Psoas muscle (tissue), 8 donors: ENCODE data around the gene FSTL4. TPM values are rescaled to one million over a fixed set of nuclear protein-coding genes. Genes with fewer than 3 reads are reported as not detected.

ENCODE experiments used
- ATAC-seq, 4 donors: fragments of 200-7000 bp; cut with Tn5 transposase; one replicate each; pipeline ENCODE4 v1.9.1; 2020; ENCODE audit warnings: moderate library complexity in 3 of 4, mild to moderate bottlenecking in 2 of 4
- DNase-seq, 2 donors: peaks; one replicate each; pipeline ENCODE4 v3.0.0-alpha.2; 2020
- H3K27ac ChIP-seq: fragments of 200-600 bp; one replicate; pipeline ENCODE4 v1.8.0; 2022
- H3K27me3 ChIP-seq, 3 donors: fragments of 200-600 bp in 1 of 3; one replicate each; pipeline versions ENCODE4 v1.6.1 to v1.8.0; 2013 to 2022; ENCODE audit warnings: low read length in 2 of 3, mild to moderate bottlenecking in 2 of 3, moderate library complexity in 1 of 3; ENCODE audit not compliant: insufficient read depth in 3 of 3
- H3K36me3 ChIP-seq, 2 donors: fragments of 200-600 bp in 1 of 2; one replicate each; pipeline versions ENCODE4 v1.6.1 to v1.8.0; 2013 to 2022; ENCODE audit warnings: low read depth in 1 of 2, mild to moderate bottlenecking in 1 of 2, moderate library complexity in 1 of 2; ENCODE audit not compliant: insufficient read depth in 1 of 2
- H3K4me1 ChIP-seq: fragments of 200-600 bp; one replicate; pipeline ENCODE4 v1.8.0; 2022
- H3K4me3 ChIP-seq: fragments of 200-600 bp; one replicate; pipeline ENCODE4 v1.8.0; 2022; ENCODE audit warnings: mild to moderate bottlenecking
- H3K9me3 ChIP-seq: fragments of 200-600 bp; one replicate; pipeline ENCODE4 v1.8.0; 2022
- CTCF ChIP-seq: fragments of 200-600 bp; IDR thresholded peaks from one replicate; pipeline ENCODE4 v1.8.0; 2022; ENCODE audit warnings: antibody characterized with exemption
- WGBS, 3 donors: extraction: QIAGEN DNeasy Blood & Tissue Kit; methylation state at CpG; one replicate each; pipeline versions ENCODE4 v1.1.6 to v1.1.7; 2013; 5-methylcytosine and 5-hydroxymethylcytosine counted together
- intact Hi-C, 2 donors: fragments of 100-400 bp; cut with DNase I; formaldehyde crosslinking; loops; one replicate each; pipeline versions ENCODE4 v1.11.0 to v1.14.2; 2022
- polyA plus RNA-seq, 3 donors: library from polyadenylated mRNA; stranded (reverse); fragments of 200-250 nt; gene quantifications; one replicate each; pipeline ENCODE4 v1.2.3, GENCODE V29; 2013
- total RNA-seq, 4 donors: library from RNA; stranded (reverse); fragmentation: NEBNext Ultra II Directional in 2 of 4; extraction: Animal tissue kit (Norgen Biotek cat#: 25700) in 2 of 4; gene quantifications; one replicate each; pipeline versions ENCODE4 v1.2.1 to v1.2.4, GENCODE V29; 2021 to 2023
- donor health status: healthy with polysubstance abuse.
- donor health status: DM: no; HTN: no; CAD: no; lungs with moderate emphysema.
- donor health status: Bipolar disorder and iron deficiency.
- donor health status: healthy.
- donor health status: DM: yes; HTN: yes; CAD: no.
- donor health status: DM: no; HTN: no; CAD: no.
- donor health status: DM: no; HTN: no; CAD: no.
- donor health status: DM: yes; HTN: yes; CAD: no.

The FSTL4 gene
- total and polyA plus RNA-seq, 7 donors = 0.07 to 0.81 (median 0.24) TPM

GRCh38 chr5:133429046-133429445, 183.3 kb downstream of the FSTL4 start:
- no peaks in the 10 kb centered on the region for H3K9me3 ChIP-seq
- intact Hi-C loops = loop anchor here (10.0 kb wide), 3 partner anchors 186 to 516 kb away; partner anchors contain the start of gene FSTL4 (in 1 of the 2)
- ATAC-seq (no peak), DNase-seq (no peak)
- 83 to 94% (median 84%) methylated on average over 6 of the region's 6 CpGs for WGBS, 3 donors
- H3K4me1 ChIP-seq = no peaks in the 10 kb centered on the region
- no peak overlapping the region for H3K27ac ChIP-seq
- H3K36me3 ChIP-seq = no peaks in the 10 kb centered on the region
- H3K4me3 ChIP-seq = no peak overlapping the region
- H3K27me3 ChIP-seq = no peaks in the 10 kb centered on the region
- no peak for TF ChIP-seq CTCF

DNA sequence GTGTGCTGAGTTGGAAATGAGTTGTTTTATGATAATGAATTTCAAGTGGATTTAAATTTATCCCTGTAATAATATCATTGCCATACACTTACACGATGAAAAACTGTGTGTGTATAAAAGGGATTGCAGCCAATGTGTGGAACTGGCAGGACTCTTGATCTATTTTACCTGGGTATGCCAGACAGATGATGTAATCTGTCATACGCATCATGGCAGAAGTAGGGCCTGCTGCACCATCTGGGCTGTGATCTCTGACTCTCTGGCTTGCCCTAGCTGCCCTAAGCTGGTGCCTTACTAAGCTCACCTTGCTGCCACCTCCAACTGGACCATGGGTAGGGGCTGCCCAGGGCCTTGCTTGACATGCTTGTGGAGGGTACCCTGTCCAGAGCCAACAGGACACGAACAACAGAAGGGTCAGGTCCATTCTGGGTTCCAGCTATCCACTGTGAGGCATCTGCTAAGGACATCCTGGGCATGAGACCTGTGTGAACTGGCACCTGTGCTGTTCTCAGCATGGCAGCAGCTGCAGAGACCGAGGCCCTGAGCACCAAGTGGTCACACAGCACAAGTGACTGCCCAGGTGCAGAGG, 184.2 kb downstream of the FSTL4 start:
- 79 to 83% (median 81%) methylated on average over 4 of the region's 4 CpGs for WGBS, 3 donors
- no peaks in the 10 kb centered on the region for H3K4me1 ChIP-seq
- H3K4me3 ChIP-seq = no peak overlapping the region
- no peaks in the 10 kb centered on the region for H3K27me3 ChIP-seq
- no peak overlapping the region for H3K27ac ChIP-seq
- TF ChIP-seq CTCF = no peak
- no peaks in the 10 kb centered on the region for H3K36me3 ChIP-seq
- ATAC-seq (no peak), DNase-seq (no peak)
- H3K9me3 ChIP-seq = no peaks in the 10 kb centered on the region
- intact Hi-C loops = loop anchor here (10.0 kb wide), 3 partner anchors 187 to 517 kb away; partner anchors contain the start of gene FSTL4 (in 1 of the 2)

DNA sequence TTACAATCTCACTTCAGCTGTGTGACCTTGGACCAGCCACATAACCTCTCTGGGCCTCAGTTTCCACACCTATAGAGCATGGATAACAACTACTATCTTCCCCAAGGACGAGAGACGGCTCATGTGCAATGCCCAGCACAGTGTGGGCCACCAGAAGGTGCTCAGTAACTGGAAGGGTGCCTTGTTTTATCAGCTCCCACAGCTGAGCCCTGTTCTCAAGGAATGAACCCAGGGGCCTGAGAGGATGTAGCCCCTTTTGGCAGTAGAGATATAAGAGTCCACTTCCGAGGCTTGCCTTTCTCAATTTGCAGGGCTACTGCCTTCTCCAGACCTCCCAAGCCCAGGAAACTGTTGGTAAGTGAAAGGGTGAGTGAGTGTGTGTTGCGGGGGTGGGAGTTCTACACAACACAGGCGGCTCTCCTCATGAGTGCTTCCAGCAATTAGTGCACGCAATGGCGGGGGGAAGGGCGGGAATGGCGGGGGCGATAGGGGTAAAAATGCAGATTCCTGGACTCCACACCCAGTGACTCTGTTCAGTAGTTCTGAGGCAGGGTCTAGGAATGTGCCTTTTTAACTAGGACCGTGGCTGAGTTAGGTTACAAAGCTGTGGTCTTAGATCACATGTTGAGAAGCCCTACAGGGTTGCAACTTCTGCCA, 185.1 kb downstream of the FSTL4 start:
- TF ChIP-seq CTCF = no peak
- ATAC-seq (no peak), DNase-seq (no peak)
- no peaks in the 10 kb centered on the region for H3K36me3 ChIP-seq
- no peaks in the 10 kb centered on the region for H3K27me3 ChIP-seq
- 83 to 85% (median 85%) methylated on average over 11 of the region's 11 CpGs for WGBS, 3 donors
- no peaks in the 10 kb centered on the region for H3K4me1 ChIP-seq
- no peak overlapping the region for H3K4me3 ChIP-seq
- no peak overlapping the region for H3K27ac ChIP-seq
- intact Hi-C loops = loop anchor here (10.0 kb wide), 3 partner anchors 188 to 518 kb away; partner anchors contain the start of gene FSTL4 (in 1 of the 2)
- H3K9me3 ChIP-seq = no peaks in the 10 kb centered on the region

- DNase-seq (no peak), ATAC-seq (no peak)
- H3K9me3 ChIP-seq = no peaks in the 10 kb centered on the region
- H3K4me1 ChIP-seq = no peaks in the 10 kb centered on the region
- H3K4me3 ChIP-seq = no peak overlapping the region
- no peak overlapping the region for H3K27ac ChIP-seq
- intact Hi-C loops = loop anchor here (10.0 kb wide), 3 partner anchors 189 to 519 kb away; partner anchors contain the start of gene FSTL4 (in 1 of the 2)
- no peak for TF ChIP-seq CTCF
- no peaks in the 10 kb centered on the region for H3K27me3 ChIP-seq
- WGBS, 3 donors = 85 to 93% (median 91%) methylated on average over 9 of the region's 9 CpGs
- no peaks in the 10 kb centered on the region for H3K36me3 ChIP-seq
Measured at GRCh38 chr5:133426264-133426663, 186.1 kb downstream of the FSTL4 start.
